ENCODE measurements around the gene AVL9.
"Not testable (repeated sequence)": the region's sequence is repeated elsewhere in the genome, so short reads cannot be mapped to it uniquely, and the experiment has no call there.

The AVL9 gene

DNA sequence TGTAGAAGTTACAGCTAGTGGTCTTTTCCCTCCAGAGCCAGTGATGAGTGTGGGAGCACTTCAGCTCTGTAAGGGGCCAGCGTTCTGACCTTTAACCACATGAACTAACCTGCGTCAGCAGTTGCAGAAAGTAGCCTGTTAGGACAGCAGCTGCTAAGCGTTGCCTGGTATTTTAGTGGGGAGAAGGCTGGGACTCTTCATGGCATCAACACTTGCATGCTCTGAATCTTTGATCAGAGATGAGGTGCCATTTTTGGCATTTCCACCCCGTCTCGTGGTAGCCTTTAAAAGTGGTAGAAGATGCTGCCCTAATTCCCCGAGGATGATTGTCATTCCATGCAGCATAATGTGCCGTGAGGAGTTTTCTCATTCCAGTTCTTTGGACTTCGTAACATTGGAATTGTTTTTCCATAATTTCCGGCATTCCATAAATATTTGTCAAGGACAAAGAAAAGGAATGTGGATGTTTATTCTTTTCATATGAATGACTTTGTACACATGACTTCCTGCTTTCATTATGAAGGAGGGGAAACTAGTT is 92.2 kb downstream of the AVL9 start:
- DNase-seq (ENCODE audit: low read depth, low spot score) = no peak

GRCh38 chr7:32588657-32589056 is 93.4 kb downstream of the AVL9 start:
- DNase-seq (ENCODE audit: low read depth, low spot score) = no peak

DNA sequence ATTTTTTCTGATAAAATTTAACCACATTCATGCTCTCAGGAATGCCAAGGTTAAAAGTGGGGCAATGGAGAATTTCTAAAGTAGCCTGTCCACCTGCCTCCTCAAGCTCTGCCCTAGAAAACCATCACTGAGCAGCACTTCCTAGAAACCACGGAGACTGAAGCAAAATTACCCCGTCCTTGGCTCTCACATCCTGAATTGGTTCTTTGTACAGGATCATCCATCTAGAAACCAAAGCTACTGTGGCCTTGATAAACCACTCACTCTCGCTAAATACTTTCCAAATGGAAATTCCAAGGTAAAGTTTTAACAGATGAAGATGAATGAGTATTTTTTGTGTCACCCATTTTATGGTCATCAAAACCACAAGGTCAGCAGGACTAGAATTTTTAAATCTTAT is 96.6 kb downstream of the AVL9 start:
- DNase-seq (ENCODE audit: low read depth, low spot score) = no peak

DNA sequence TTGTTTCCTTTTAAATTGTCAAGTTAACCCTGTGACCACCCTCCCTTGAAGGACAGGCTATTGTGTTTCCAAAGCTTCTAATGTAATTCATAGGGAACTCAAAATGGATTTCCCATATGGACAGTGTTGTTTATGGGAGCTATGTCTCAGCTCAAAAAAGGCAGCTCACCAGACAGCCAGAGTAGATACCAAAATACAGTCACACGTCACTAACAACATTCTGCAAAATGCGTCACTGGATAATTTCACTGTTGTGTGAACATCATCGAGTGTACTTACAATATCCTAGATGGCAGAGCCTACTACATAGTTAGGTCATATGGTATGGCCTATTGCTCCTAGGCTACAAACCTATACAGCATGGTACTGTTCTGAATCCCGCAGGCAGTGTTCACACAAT is 97.4 kb downstream of the AVL9 start:
- DNase-seq (ENCODE audit: low read depth, low spot score) = no peak

GRCh38 chr7:32594965-32595490 is 99.7 kb downstream of the AVL9 start:
- no peak for DNase-seq (ENCODE audit: low read depth, low spot score)

- not testable (repeated sequence) for DNase-seq (ENCODE audit: low read depth, low spot score)
These were observed 105.9 kb downstream of the AVL9 start for GRCh38 chr7:32601196-32601595.

DNA sequence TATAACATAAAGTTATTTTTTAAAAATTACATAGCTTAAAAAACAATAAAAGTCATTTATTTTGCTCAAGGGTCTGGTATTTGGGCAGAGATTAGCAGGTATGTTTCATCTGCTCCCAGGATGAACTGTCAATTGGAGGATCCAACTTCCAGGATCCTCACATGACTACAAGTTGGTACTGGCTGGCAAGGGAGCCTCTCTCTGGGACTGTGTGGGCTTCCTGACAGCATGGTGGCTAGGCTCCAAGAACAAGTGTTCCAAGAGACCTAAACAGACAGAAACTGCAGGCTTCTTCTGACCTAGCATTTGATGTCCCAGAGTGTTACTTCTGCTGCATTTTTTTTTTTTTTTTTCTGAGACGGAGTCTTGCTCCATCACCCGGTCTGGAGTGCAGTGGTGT is 107.2 kb downstream of the AVL9 start:
- no peak for DNase-seq (ENCODE audit: low read depth, low spot score)

DNA sequence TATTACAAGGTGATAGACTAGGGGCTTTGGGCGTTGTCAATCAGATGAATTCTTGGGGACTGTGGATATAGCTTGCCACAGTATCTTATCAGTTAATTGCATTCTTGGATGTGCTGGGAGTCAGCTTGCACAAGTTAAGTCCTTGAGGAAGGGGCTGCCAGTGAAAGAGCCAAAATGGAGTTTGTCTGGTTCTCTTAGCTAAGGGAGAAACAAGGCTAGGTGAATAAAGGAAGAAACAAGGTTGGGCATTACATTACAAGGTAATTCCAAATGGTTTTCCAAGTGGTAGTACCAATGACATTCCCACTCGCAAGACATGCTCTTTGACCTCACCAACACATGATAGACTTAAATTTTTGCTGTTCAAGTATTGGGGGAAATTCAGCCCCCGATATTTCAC is 108.2 kb downstream of the AVL9 start:
- not testable (repeated sequence) for DNase-seq (ENCODE audit: low read depth, low spot score)

DNA sequence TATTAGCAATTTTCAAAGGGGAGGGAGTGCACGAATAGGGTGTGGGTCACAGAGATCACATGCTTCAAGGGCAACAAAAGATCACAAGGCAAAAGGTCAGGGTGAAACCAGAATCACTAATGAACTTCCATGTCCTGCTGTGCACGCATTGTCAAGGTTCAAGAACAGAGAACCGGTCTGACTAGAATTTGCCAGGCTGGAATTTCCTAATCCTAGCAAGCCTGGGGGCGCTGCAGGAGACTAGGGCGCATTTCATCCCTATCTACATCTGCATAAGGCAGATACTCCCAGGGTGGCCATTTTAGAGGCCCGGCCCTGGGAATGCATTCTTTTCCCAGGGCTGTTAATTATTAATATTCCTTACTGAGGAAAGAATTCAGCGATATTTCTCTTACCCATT is 108.8 kb downstream of the AVL9 start:
- DNase-seq (ENCODE audit: low read depth, low spot score) = peak; percentile 82

- DNase-seq (ENCODE audit: low read depth, low spot score) = no peak
These were observed 109.7 kb downstream of the AVL9 start for GRCh38 chr7:32605032-32605431.

DNA sequence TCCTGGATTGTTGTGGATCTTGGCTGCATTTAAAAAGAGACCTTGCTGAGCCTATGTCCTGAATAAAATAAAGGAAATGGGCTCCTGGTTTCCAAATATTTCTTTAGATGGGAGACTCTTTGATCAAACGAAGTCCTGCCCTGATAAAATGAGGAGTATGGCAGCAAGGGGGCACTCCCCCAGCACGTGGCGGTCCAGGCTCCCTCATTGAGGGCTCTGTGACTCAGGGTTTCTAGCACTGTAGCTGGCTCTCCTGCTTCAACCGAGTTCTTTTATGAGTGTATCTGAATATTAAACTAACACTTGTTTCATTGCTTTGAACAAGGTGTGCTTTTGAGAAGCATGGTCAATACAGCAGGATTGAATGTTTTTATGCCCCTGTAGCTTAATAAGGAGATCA is 114.2 kb downstream of the AVL9 start:
- DNase-seq (ENCODE audit: low read depth, low spot score) = no peak

DNA sequence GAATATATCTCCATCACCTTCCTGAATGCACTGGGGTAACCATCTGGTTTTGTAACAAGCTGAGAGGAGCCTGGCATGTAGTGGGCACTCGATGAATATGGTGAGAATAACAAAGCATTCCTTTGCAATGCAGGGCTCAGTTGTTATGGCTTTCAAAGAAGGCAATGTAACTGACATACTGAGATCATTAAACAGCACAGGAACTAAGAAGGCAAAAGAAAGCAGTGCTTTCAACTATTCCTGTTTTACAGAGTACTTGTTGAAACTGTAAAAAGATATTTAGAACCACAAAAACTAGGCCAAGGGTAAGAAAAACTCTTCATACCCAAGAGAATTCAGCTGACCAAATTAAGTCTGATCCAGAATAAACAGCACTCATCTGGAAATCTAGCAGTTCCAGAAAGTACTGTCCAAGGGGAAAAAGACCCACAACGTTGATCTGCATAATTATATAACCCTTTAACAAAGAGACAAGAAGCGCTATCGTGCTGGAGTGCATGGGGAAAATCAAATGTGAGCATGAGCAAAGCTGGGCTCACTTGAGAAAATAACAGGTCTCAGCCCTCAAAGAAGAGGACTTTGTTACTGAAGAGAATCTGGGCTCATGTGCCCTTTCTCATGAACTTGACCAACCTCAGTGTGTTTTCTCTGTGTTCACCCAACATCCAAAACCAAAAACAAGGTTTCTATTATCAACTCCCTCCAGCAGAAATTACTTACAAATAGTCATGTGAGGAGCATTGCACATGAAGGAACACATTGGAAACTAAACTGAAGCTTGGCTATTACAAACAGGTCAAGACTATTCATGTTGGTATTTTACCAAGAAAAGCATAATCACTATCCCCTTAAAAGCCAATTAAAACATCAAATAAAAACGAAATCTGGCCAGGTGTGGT is 116.2 kb downstream of the AVL9 start:
- DNase-seq (ENCODE audit: low read depth, low spot score) = peak; percentile 35

GRCh38 chr7:32616625-32617024 is 121.3 kb downstream of the AVL9 start:
- no peak for DNase-seq (ENCODE audit: low read depth, low spot score)

- no peak for DNase-seq (ENCODE audit: low read depth, low spot score)
These were observed 123.2 kb downstream of the AVL9 start for GRCh38 chr7:32618470-32618869.

DNA sequence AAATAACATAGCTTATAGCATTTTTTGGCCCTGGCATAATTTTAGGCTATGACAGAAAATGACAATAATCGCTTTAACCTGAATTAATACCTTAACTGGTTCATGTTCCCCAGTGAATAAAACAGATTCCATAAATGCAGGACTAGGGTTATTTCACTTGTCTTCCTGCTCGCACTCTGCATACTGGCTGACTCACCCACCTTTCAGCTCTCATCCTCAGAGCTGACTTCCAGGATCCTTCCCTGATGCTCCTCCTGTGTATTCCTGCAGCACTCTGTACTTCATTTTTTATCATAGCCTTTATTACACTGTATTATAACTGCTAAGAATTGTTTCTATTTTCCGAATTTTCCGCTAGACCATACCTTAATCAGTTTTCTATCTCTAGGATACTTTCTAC is 123.7 kb downstream of the AVL9 start:
- no peak for DNase-seq (ENCODE audit: low read depth, low spot score)

DNA sequence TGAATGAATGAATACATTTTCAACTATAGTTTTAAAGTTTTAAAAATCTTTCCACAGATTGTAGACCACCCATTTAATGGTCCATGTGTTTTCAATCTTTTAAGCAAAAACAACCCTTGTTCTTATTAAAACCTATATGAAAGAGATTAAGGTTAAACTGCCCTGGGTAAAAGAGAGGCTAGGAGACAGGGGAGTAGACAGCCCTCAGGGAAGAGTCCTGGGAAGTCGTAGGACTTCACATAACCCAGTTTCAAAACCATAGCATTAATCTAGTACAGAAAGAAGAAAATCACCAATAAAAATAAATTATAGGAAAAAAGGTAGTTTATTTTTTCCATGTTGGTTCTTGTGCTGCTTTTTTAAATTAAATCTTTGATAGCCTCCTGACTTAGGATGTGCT is 124.1 kb downstream of the AVL9 start:
- not testable (repeated sequence) for DNase-seq (ENCODE audit: low read depth, low spot score)

- DNase-seq (ENCODE audit: low read depth, low spot score) = no peak
These were observed 135.7 kb downstream of the AVL9 start for GRCh38 chr7:32631021-32631420.

DNA sequence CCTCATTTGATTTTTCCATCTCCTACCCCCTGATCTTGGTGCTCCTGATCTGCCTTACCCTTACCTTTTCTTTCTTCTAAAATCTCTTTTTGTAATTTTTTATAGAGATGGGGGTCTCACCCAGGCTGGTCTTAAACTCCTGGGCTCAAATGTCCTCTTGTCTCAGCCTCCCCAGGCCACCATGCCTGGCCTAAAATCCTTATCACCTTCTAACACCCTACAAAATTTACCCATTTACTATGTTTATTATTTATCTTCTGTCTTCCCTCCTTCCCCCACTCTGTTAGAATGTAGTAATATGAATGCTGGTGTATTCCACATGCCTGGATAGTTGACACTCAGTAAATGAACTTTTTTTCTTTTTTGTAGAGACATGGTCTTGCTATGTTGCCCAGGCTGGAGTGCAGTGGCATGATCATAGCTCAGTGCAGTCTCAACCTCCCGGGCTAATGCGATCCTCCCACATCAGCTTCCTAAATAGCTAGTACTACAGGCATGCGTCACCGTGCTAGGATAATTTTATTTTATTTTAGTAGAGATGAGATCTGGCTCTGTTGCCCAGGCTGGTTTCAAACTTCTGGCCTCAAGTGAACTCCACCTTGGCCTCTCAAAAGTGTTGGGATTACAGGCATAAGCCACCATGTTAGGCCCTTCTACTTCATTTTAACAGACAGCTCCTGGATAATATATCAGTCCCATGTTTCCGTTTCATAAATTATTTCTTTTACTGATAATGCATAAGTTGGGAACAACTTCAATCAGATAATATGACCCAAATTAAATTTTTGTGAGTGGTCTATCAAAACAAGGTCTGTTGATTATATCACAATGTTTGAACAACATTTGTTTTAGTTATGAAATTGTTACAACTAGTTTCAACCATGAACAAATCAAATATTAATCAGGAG is 136.6 kb downstream of the AVL9 start:
- not testable (repeated sequence) for DNase-seq (ENCODE audit: low read depth, low spot score)

- not testable (repeated sequence) for DNase-seq (ENCODE audit: low read depth, low spot score)
These were observed 138.2 kb downstream of the AVL9 start for GRCh38 chr7:32633446-32633845.

GRCh38 chr7:32634798-32635393 is 139.6 kb downstream of the AVL9 start:
- DNase-seq (ENCODE audit: low read depth, low spot score) = not testable (repeated sequence)

- not testable (repeated sequence) for DNase-seq (ENCODE audit: low read depth, low spot score)
These were observed 141.6 kb downstream of the AVL9 start for GRCh38 chr7:32636725-32637462.
